PC-9 (cell line): ENCODE results near the gene PXDN. TPM values are rescaled to one million over a fixed set of nuclear protein-coding genes. Genes with fewer than 3 reads are reported as not detected.

ENCODE experiments used
- BruUV-seq: library from RNA; stranded (reverse); fragments of 400-500 nt; replicated peaks from 2 replicates; lab custom pipeline; 2021; lab: Mats Ljungman, UMichigan
- CTCF ChIA-PET: fragments of 300-600 bp; sonication (Branson Sonifier 250); formaldehyde crosslinking; loops from one replicate; lab custom pipeline; 2022; ENCODE audit warnings: antibody characterized with exemption; lab: Charles Lee
- POLR2A ChIA-PET: fragments of 300-600 bp; sonication (Branson Sonifier 250); formaldehyde crosslinking; loops from one replicate; lab custom pipeline; 2022; ENCODE audit warnings: antibody characterized with exemption; ENCODE audit not compliant: unreplicated experiment; lab: Charles Lee
- DNase-seq, 2 experiments: peaks; one replicate each; pipeline versions ENCODE4 v3.0.0 to v3.0.0-alpha.2; 2015 to 2022; ENCODE audit warnings: mixed read lengths in 1 of 2
- H2AFZ ChIP-seq: fragments of 200-600 bp; sonication (generic); 2 replicates; pipeline ENCODE4 v1.8.1; 2017; ENCODE audit warnings: antibody characterized with exemption
- H3F3A ChIP-seq: fragments of 200-600 bp; sonication (generic); 2 replicates; pipeline ENCODE4 v1.8.1; 2017; ENCODE audit warnings: antibody characterized with exemption, mild to moderate bottlenecking, low read depth; ENCODE audit not compliant: insufficient read depth
- H3K27ac ChIP-seq: fragments of 200-600 bp; sonication (generic); 2 replicates; pipeline ENCODE4 v1.6.1; 2016; ENCODE audit warnings: mixed run types
- H3K27me3 ChIP-seq: fragments of 200-600 bp; sonication (generic); 2 replicates; pipeline ENCODE4 v1.6.1; 2016; ENCODE audit warnings: low read depth, mixed run types; ENCODE audit not compliant: insufficient read depth
- H3K36me3 ChIP-seq: fragments of 200-600 bp; sonication (generic); 2 replicates; pipeline ENCODE4 v1.6.1; 2016; ENCODE audit warnings: low read depth, mixed run types
- H3K4me1 ChIP-seq: fragments of 200-600 bp; sonication (generic); replicated peaks from 2 replicates; pipeline ENCODE4 v1.6.1; 2016; ENCODE audit warnings: mixed run types; ENCODE audit not compliant: insufficient read depth
- H3K4me2 ChIP-seq: fragments of 200-600 bp; sonication (generic); 2 replicates; pipeline ENCODE4 v1.6.1; 2017; ENCODE audit warnings: mixed run types
- H3K4me3 ChIP-seq: fragments of 200-600 bp; sonication (generic); 2 replicates; pipeline ENCODE4 v1.6.1; 2016; ENCODE audit warnings: mixed run types
- H3K79me2 ChIP-seq: fragments of 200-600 bp; sonication (generic); 2 replicates; pipeline ENCODE4 v1.6.1; 2017; ENCODE audit warnings: low read depth, mixed run types
- H3K9me2 ChIP-seq: fragments of 200-600 bp; sonication (generic); 2 replicates; pipeline ENCODE4 v1.8.1; 2017; ENCODE audit warnings: mild to moderate bottlenecking; ENCODE audit not compliant: insufficient read depth
- H3K9me3 ChIP-seq: fragments of 200-600 bp; sonication (generic); 2 replicates; pipeline ENCODE4 v1.8.1; 2016; ENCODE audit warnings: low read depth; ENCODE audit not compliant: insufficient read depth
- H4K20me1 ChIP-seq: fragments of 200-600 bp; sonication (generic); 2 replicates; pipeline ENCODE4 v1.8.1; 2017; ENCODE audit not compliant: insufficient read depth
- EZH2 ChIP-seq: fragments of 200-600 bp; sonication (generic); IDR thresholded peaks from 2 replicates; pipeline ENCODE4 v1.8.0; 2017; ENCODE audit warnings: antibody characterized with exemption, low read depth
- intact Hi-C: fragments of 100-400 bp; cut with micrococcal nuclease; formaldehyde crosslinking; loops from one replicate; pipeline ENCODE4 v1.10.0; 2022; ENCODE audit not compliant: unreplicated experiment
- total RNA-seq: library from RNA; stranded (reverse); gene quantifications from 2 replicates; pipeline ENCODE4 v1.2.3, GENCODE V29; 2021
- TF ChIP-seq, protein P1 (sequence below): fragments of 200-600 bp; sonication (generic); conservative IDR thresholded peaks from 2 replicates; pipeline ENCODE4 v1.6.1; 2017; ENCODE audit warnings: mixed run types, antibody characterized with exemption, mild to moderate bottlenecking, moderate library complexity

PXDN gene
- total RNA-seq, 1 experiment from 2014 or later: 91.1 TPM

DNA sequence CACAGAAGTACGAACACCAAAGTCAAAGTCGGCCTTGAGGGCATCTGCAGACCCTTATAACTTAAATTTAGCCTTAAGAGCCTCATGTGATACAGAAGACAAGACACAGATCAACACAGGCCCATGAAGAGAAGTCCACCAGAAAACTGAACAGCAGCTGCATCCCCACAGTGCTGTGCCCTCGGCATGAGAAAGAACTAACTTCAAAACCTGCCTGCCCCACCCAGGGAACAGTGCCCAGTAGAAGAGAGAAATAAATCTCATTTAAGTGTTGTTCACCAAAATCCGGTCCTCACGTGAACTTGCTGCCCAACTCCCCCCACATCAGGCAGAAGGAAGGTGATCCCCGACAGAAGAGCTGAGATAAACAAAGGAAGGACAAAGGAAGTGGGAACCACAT is 73.7 kb downstream of the PXDN start:
- no peak overlapping the region for H3K27ac ChIP-seq
- ChIA-PET CTCF (no interaction called here), POLR2A (no interaction called here)
- intact Hi-C loops: no loop called here
- DNase-seq: no peak
- H3K4me1 ChIP-seq: no peaks in the 10 kb centered on the region
- H3K4me2 ChIP-seq: no peak overlapping the region
- H3K9me2 ChIP-seq: no peaks in the 10 kb centered on the region
- no peak overlapping the region for H3K4me3 ChIP-seq
- TF ChIP-seq, protein P1, sequence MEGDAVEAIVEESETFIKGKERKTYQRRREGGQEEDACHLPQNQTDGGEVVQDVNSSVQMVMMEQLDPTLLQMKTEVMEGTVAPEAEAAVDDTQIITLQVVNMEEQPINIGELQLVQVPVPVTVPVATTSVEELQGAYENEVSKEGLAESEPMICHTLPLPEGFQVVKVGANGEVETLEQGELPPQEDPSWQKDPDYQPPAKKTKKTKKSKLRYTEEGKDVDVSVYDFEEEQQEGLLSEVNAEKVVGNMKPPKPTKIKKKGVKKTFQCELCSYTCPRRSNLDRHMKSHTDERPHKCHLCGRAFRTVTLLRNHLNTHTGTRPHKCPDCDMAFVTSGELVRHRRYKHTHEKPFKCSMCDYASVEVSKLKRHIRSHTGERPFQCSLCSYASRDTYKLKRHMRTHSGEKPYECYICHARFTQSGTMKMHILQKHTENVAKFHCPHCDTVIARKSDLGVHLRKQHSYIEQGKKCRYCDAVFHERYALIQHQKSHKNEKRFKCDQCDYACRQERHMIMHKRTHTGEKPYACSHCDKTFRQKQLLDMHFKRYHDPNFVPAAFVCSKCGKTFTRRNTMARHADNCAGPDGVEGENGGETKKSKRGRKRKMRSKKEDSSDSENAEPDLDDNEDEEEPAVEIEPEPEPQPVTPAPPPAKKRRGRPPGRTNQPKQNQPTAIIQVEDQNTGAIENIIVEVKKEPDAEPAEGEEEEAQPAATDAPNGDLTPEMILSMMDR: no peak
- no peak for TF ChIP-seq EZH2
- BruUV-seq: no TSS peak
- H3K9me3 ChIP-seq: no peaks in the 10 kb centered on the region
- peaks cover 8% of the 10 kb centered on the region; the same call in 1 of the 2 replicates for H3F3A ChIP-seq
- no peaks in the 10 kb centered on the region; the same call in 1 of the 2 replicates for H4K20me1 ChIP-seq
- H2AFZ ChIP-seq: no peak overlapping the region
- H3K79me2 ChIP-seq: no peaks in the 10 kb centered on the region
- peaks cover 7% of the 10 kb centered on the region for H3K27me3 ChIP-seq
- 0 out of 2 replicates have a peak, but pooled peaks cover 4% of the 10 kb centered on the region for H3K36me3 ChIP-seq

DNA sequence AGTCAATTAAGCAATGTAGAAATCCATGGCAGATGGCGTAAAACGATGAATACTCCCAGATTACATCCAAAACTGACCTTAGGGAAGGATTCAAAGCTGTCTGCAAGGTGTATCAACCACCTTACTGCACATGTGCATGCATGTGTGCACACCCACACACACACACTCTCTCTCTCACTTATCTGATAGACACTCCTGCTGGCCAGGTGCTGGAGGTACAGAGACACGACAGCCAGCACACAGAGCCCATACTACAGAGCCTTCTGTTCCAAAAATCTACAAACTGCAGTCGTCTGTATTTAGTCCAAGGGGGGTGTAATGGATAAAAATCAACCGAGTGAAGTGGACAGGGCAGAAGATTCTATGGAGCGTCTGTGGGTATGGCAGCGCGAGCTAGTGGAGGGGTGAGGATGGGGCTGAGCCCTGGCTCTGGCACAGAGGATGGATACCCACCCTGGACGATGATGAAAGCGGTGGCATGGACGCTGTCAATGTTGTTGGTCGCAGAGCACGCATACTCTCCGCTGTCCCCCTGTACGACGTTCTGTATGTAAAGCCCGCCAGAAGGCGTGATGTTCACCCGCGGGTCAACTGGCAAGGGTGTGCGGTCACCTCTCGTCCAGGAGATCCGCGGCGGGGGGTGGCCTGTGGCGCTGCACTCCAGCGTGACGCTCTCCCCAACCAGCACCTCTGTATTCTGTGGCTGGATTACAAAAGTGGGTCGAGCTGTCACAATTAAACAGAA is 78.4 kb downstream of the PXDN start:
- no peak overlapping the region for H3K4me2 ChIP-seq
- no peaks in the 10 kb centered on the region for H3K9me3 ChIP-seq
- no peaks in the 10 kb centered on the region for H3K9me2 ChIP-seq
- DNase-seq: no peak
- H3K79me2 ChIP-seq: no peaks in the 10 kb centered on the region
- H2AFZ ChIP-seq: no peak overlapping the region
- peaks cover 49% of the 10 kb centered on the region for H3K27me3 ChIP-seq
- POLR2A ChIA-PET: no interaction called here
- BruUV-seq: no TSS peak
- H3K36me3 ChIP-seq: no peaks in the 10 kb centered on the region
- TF ChIP-seq, protein P1: no peak
- TF ChIP-seq EZH2: no peak
- H4K20me1 ChIP-seq: no peaks in the 10 kb centered on the region; the same call in 1 of the 2 replicates
- intact Hi-C loops: no loop called here
- H3K4me3 ChIP-seq: no peak overlapping the region
- no peaks in the 10 kb centered on the region for H3F3A ChIP-seq
- no peak overlapping the region for H3K27ac ChIP-seq
- no peaks in the 10 kb centered on the region for H3K4me1 ChIP-seq
- CTCF ChIA-PET: no interaction called here

DNA sequence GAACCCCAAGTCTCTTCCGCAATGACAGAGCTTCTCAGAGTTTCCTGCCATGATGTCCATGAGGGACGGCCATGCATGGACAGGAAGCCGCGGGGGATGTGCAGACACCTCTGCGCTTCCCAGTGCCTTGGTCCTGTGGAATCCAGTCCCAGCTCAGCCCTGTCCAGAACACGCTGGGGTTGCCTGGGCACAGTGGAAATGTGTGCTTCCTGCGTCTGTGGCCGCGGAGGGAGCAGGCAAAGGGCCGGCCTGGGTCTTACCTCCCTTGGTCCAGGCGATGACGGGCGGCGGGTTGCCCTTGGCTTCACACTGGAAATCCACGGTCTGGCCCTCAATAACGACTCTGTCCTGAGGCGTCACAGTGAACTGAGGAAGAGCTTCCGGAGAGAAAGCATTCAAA is 79.6 kb downstream of the PXDN start:
- H3F3A ChIP-seq: no peaks in the 10 kb centered on the region
- H3K79me2 ChIP-seq: no peaks in the 10 kb centered on the region
- no peak overlapping the region for H2AFZ ChIP-seq
- ChIA-PET POLR2A (no interaction called here), CTCF (no interaction called here)
- no peaks in the 10 kb centered on the region for H3K9me3 ChIP-seq
- H3K4me1 ChIP-seq: no peaks in the 10 kb centered on the region
- TF ChIP-seq, protein P1: no peak
- no peak for TF ChIP-seq EZH2
- no peak overlapping the region for H3K4me2 ChIP-seq
- no peak for DNase-seq
- BruUV-seq: no TSS peak
- no peaks in the 10 kb centered on the region; the same call in 1 of the 2 replicates for H4K20me1 ChIP-seq
- no peaks in the 10 kb centered on the region for H3K9me2 ChIP-seq
- H3K27me3 ChIP-seq: peaks cover 52% of the 10 kb centered on the region
- intact Hi-C loops: no loop called here
- H3K27ac ChIP-seq: no peak overlapping the region
- no peaks in the 10 kb centered on the region for H3K36me3 ChIP-seq
- H3K4me3 ChIP-seq: no peak overlapping the region
